Muscle layer of duodenum (tissue), 2 donors: ENCODE measurements around the gene UQCR11.
A peak's percentile ranks its signal among the peaks of the same experiment; 100 is the strongest.

Experiments
- H3K27ac ChIP-seq: one replicate; pipeline ENCODE4 v1.7.0; 2013; ENCODE audit warnings: mild to moderate bottlenecking, low read length
- H3K27me3 ChIP-seq: one replicate; pipeline ENCODE4 v1.7.0; 2013; ENCODE audit warnings: low read depth, mild to moderate bottlenecking, control low read depth, low read length
- H3K36me3 ChIP-seq, 2 donors: one replicate each; pipeline ENCODE4 v1.7.0; 2013; ENCODE audit warnings: low read length in 2 of 2, control low read depth in 1 of 2, mild to moderate bottlenecking in 1 of 2; ENCODE audit not compliant: insufficient read depth in 2 of 2, control insufficient read depth in 1 of 2
- H3K4me1 ChIP-seq, 2 donors: one replicate each; pipeline ENCODE4 v1.7.0; 2013; ENCODE audit warnings: low read length in 2 of 2, mild to moderate bottlenecking in 2 of 2, control low read depth in 1 of 2, moderate library complexity in 1 of 2; ENCODE audit not compliant: insufficient read depth in 2 of 2, control insufficient read depth in 1 of 2
- H3K4me3 ChIP-seq, 2 donors: one replicate each; pipeline ENCODE4 v1.7.0; 2013; ENCODE audit warnings: low read length in 2 of 2, low read depth in 1 of 2, mild to moderate bottlenecking in 1 of 2
- H3K9me3 ChIP-seq, 2 donors: one replicate each; pipeline ENCODE4 v1.7.0; 2013; ENCODE audit warnings: low read length in 2 of 2, control low read depth in 1 of 2, mild to moderate bottlenecking in 1 of 2; ENCODE audit not compliant: control insufficient read depth in 1 of 2
- donor health status: healthy.

Gene UQCR11

GRCh38 chr19:1605236-1606137, at the start of gene UQCR11:
UQCR11 (minus strand) TSS chr19:1605462; CDS start chr19:1605409, 53 bp downstream.
- H3K36me3 ChIP-seq = peaks cover 0 to 8% of the 10 kb centered on the region in 2 donors
- no peaks in the 10 kb centered on the region for H3K9me3 ChIP-seq
- H3K27me3 ChIP-seq = no peaks in the 10 kb centered on the region
- H3K27ac ChIP-seq = peak within 1 kb of the TSS; percentile 91
- H3K4me1 ChIP-seq = peaks cover 5 to 26% of the 10 kb centered on the region in 2 donors
- H3K4me3 ChIP-seq = peak within 1 kb of the TSS; percentile 87 to 95

GRCh38 chr19:1654178-1654792, 49.0 kb upstream of the UQCR11 start:
- no peak overlapping the region for H3K4me3 ChIP-seq
- H3K4me1 ChIP-seq = peaks cover 3 to 18% of the 10 kb centered on the region in 2 donors
- H3K27ac ChIP-seq = no peak overlapping the region
- H3K27me3 ChIP-seq = no peaks in the 10 kb centered on the region
- H3K36me3 ChIP-seq = peaks cover 0 to 3% of the 10 kb centered on the region in 2 donors
- H3K9me3 ChIP-seq = no peaks in the 10 kb centered on the region

- Histone ChIP-seq H3K27me3 (no peaks in the 10 kb centered on the region), H3K4me3 (peak overlapping the region; percentile 54 to 64), H3K36me3 (peaks cover 0 to 4% of the 10 kb centered on the region in 2 donors), H3K4me1 (peaks cover 3 to 18% of the 10 kb centered on the region in 2 donors), H3K9me3 (no peaks in the 10 kb centered on the region), H3K27ac (peak overlapping the region; percentile 90)
These were observed 48.0 kb upstream of the UQCR11 start for GRCh38 chr19:1653300-1653628.

GRCh38 chr19:1652471-1653299, 47.4 kb upstream of the UQCR11 start, which contains the start of gene TCF3:
TCF3 (minus strand) TSS chr19:1652615; CDS start chr19:1650248, 2,367 bp downstream.
- peak within 1 kb of the TSS; percentile 64 to 73 for H3K4me3 ChIP-seq
- H3K27me3 ChIP-seq = no peaks in the 10 kb centered on the region
- peak within 1 kb of the TSS; percentile 90 for H3K27ac ChIP-seq
- peaks cover 3 to 18% of the 10 kb centered on the region in 2 donors for H3K4me1 ChIP-seq
- H3K9me3 ChIP-seq = no peaks in the 10 kb centered on the region
- H3K36me3 ChIP-seq = peaks cover 0 to 10% of the 10 kb centered on the region in 2 donors

GRCh38 chr19:1651568-1652291, 46.5 kb upstream of the UQCR11 start:
- Histone ChIP-seq H3K27me3 (no peaks in the 10 kb centered on the region), H3K4me3 (peak overlapping the region; percentile 55 to 73), H3K36me3 (peaks cover 0 to 14% of the 10 kb centered on the region in 2 donors), H3K4me1 (peaks cover 3 to 18% of the 10 kb centered on the region in 2 donors), H3K27ac (no peak overlapping the region), H3K9me3 (no peaks in the 10 kb centered on the region)

GRCh38 chr19:1650650-1651567, 45.6 kb upstream of the UQCR11 start:
- H3K4me1 ChIP-seq = peaks cover 3 to 18% of the 10 kb centered on the region in 2 donors
- H3K27ac ChIP-seq = no peak overlapping the region

GRCh38 chr19:1649706-1650649, 44.7 kb upstream of the UQCR11 start:
- no peaks in the 10 kb centered on the region for H3K9me3 ChIP-seq
- peaks cover 3 to 18% of the 10 kb centered on the region in 2 donors for H3K4me1 ChIP-seq
- H3K27ac ChIP-seq = no peak overlapping the region
- peaks cover 0 to 28% of the 10 kb centered on the region in 2 donors for H3K36me3 ChIP-seq
- H3K4me3 ChIP-seq = peak overlapping the region in 1 of 2 donors; percentile 73
- no peaks in the 10 kb centered on the region for H3K27me3 ChIP-seq

More at GRCh38 chr19:1650650-1651567, 45.6 kb upstream of the UQCR11 start:
- Histone ChIP-seq H3K4me3 (peak overlapping the region; percentile 55 to 73), H3K36me3 (peaks cover 0 to 20% of the 10 kb centered on the region in 2 donors), H3K9me3 (no peaks in the 10 kb centered on the region), H3K27me3 (no peaks in the 10 kb centered on the region)

- Histone ChIP-seq H3K9me3 (no peaks in the 10 kb centered on the region), H3K27me3 (no peaks in the 10 kb centered on the region), H3K36me3 (peaks cover 0 to 31% of the 10 kb centered on the region in 2 donors), H3K4me1 (peaks cover 3 to 18% of the 10 kb centered on the region in 2 donors), H3K27ac (no peak overlapping the region), H3K4me3 (no peak overlapping the region)
These were observed 43.8 kb upstream of the UQCR11 start for GRCh38 chr19:1648920-1649541.

- Histone ChIP-seq H3K4me1 (peaks cover 3 to 18% of the 10 kb centered on the region in 2 donors), H3K4me3 (no peak overlapping the region), H3K27me3 (no peaks in the 10 kb centered on the region), H3K27ac (no peak overlapping the region), H3K9me3 (no peaks in the 10 kb centered on the region), H3K36me3 (peaks cover 0 to 32% of the 10 kb centered on the region in 2 donors)
These were observed 43.2 kb upstream of the UQCR11 start for GRCh38 chr19:1648459-1648849.
